ENCODE data around the gene POLD1.
"Not testable (repeated sequence)": the region's sequence is repeated elsewhere in the genome, so short reads cannot be mapped to it uniquely, and the experiment has no call there.

POLD1 gene

GRCh38 chr19:50383852-50384684, at the start of gene POLD1:
TSS of gene POLD1 (plus strand) at chr19:50384347. CDS start at chr19:50398852, 14,505 bp downstream.
- H3K4me3 ChIP-seq, result peak within 1 kb of the TSS; percentile 47 to 70 (median 54)
- H3K27ac ChIP-seq, result peak within 1 kb of the TSS in 20 of 21 experiments; percentile 52 to 90 (median 82)

GRCh38 chr19:50334741-50335421, 49.3 kb upstream of the POLD1 start:
- H3K27ac ChIP-seq, result no peak overlapping the region
- H3K4me3 ChIP-seq, result no peak overlapping the region

- H3K27ac ChIP-seq, H3K4me3 ChIP-seq: not testable (repeated sequence)
These were observed 47.1 kb upstream of the POLD1 start for GRCh38 chr19:50337031-50337430.

DNA sequence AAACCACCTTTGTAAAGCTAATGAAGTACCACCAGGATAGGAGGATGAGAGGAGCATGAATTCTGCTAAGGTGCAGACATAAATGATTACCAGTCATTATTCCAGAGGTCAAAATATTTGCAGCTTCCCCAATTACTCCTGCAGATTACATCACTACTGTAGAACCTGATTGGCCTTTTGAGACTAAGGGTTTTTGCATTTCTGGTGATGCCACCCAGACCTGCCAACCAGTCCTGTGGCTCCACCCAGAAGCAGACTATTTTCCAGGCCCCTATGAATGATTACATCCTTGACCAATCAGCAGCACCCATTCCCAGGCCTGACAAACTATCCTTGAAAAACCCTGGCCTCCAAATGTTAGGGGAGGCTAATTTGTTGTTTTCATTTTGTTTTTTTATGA, 43.8 kb upstream of the POLD1 start:
- peak overlapping the region in 1 of 21 experiments; percentile 3 for H3K27ac ChIP-seq
- no peak overlapping the region for H3K4me3 ChIP-seq

DNA sequence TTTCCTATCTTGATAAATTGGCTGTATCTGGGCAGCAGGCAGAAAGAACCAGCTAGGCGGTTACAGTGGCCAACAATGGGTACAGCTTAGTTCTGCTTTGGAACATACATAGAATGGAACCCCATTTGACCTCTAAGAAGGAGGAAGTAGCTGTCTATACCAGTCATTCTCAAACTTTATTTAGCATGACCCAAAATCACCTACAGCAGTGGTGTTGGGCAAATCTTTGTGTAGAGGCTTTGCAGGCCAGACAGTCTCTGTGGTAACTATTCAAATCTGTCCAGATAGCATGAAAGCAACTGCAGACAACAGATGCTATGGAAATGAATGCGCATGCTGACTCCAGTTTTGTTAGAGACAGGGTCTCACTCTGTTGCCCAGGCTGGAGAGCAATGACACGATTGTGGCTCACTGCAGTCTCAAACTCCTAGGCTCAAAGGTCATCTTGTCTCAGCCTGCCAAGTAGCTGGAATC, 43.0 kb upstream of the POLD1 start:
- H3K27ac ChIP-seq, result peak overlapping the region in 3 of 21 experiments; percentile 1 to 21 (median 14)

GRCh38 chr19:50344661-50345318, 39.4 kb upstream of the POLD1 start:
- peak overlapping the region in 2 of 7 experiments; percentile 4 to 10 for H3K4me3 ChIP-seq

More for the DNA sequence above, 43.0 kb upstream of the POLD1 start:
- H3K4me3 ChIP-seq, result no peak overlapping the region

DNA sequence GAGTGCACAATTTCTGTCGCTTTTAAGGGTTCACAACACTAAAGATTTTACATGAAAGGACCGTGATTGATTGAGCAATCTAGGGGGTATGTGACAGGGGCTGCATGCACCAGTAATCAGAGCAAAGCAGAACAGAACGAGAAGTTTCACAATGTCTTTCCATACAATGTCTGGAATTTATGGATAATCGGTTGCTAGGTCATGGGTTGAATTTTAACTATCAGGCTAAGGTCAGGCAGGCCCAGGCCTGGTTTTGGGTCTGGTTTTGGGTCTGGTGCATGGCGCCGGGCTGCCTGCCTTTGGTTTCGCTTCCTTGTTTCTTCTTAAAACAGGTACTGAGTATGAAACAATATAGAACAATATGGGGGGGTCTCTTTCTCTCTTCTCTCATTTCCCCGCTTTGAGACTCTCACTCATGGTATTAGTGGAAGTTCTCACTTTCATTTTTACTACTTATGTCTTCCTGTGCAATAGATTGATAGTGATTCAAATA, 37.0 kb upstream of the POLD1 start:
- peak overlapping the region in 2 of 21 experiments; percentile 59 to 67 for H3K27ac ChIP-seq
- H3K4me3 ChIP-seq, result not testable (repeated sequence)

More at GRCh38 chr19:50344661-50345318, 39.4 kb upstream of the POLD1 start:
- peak overlapping the region in 4 of 21 experiments; percentile 62 to 74 (median 70) for H3K27ac ChIP-seq

- Histone ChIP-seq H3K4me3 (no peak overlapping the region), H3K27ac (peak overlapping the region in 7 of 21 experiments; percentile 4 to 68 (median 35))
These were observed 34.7 kb upstream of the POLD1 start for GRCh38 chr19:50349277-50350057.

DNA sequence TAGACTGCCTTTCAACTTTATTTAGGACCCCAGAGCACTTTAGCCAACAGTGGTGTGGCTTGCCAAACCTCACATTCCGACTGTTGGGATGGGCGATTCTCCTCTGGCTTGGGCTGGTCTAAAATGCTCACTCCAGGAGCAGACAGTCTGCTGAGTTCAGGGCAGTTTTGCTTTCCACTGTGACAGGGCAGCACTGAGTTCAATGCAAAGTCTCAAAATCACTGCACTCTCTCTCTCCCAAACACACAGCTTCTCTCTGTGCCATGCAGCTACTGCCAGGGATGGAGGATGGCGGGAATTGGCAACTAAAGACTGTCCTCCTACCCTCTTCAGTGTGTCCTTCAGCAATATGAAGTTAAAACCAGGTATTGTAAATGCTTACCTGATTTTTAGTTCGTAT, 31.9 kb upstream of the POLD1 start:
- Histone ChIP-seq H3K4me3 (no peak overlapping the region), H3K27ac (peak overlapping the region in 2 of 21 experiments; percentile 7 to 35)

- not testable (repeated sequence) for H3K27ac ChIP-seq, H3K4me3 ChIP-seq
These were observed 30.7 kb upstream of the POLD1 start for GRCh38 chr19:50353487-50353880.

GRCh38 chr19:50356691-50357177, 27.4 kb upstream of the POLD1 start:
- Histone ChIP-seq H3K4me3 (peak overlapping the region in 3 of 7 experiments; percentile 33 to 47 (median 36)), H3K27ac (peak overlapping the region in 3 of 21 experiments; percentile 68 to 91 (median 74))

GRCh38 chr19:50357178-50358100, 26.7 kb upstream of the POLD1 start:
- Histone ChIP-seq H3K4me3 (peak overlapping the region; percentile 25 to 48 (median 36)), H3K27ac (peak overlapping the region in 19 of 21 experiments; percentile 14 to 91 (median 70))

- peak overlapping the region in 16 of 21 experiments; percentile 2 to 91 (median 56) for H3K27ac ChIP-seq
- peak overlapping the region in 6 of 7 experiments; percentile 26 to 48 (median 38) for H3K4me3 ChIP-seq
These were observed 25.4 kb upstream of the POLD1 start for GRCh38 chr19:50358483-50359327.

- H3K4me3 ChIP-seq, result no peak overlapping the region
- H3K27ac ChIP-seq, result no peak overlapping the region
These were observed 24.8 kb upstream of the POLD1 start for GRCh38 chr19:50359328-50359818.

GRCh38 chr19:50361290-50362029, 22.7 kb upstream of the POLD1 start:
- Histone ChIP-seq H3K27ac (no peak overlapping the region), H3K4me3 (no peak overlapping the region)

DNA sequence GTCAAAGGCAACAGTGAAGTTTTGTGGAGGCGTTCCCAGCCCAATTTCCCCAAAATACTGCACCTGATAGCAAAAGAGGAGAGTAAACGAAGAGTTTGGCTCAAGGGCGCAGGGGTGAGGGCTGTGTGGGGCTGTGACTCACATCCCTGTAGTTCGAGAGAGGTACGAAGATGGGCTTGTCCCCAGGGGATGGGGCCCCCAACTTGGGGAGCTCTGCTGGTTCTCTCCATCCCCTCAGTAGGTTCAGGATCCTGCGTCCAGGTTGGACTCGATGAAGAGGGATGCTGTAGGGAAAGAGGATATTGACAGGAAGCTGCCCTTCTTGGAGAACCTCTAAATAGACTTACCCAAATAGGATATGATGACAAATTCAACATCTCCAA, 22.1 kb upstream of the POLD1 start:
- Histone ChIP-seq H3K27ac (no peak overlapping the region), H3K4me3 (no peak overlapping the region)

Data from skin epidermis (tissue), 12 donors.